ENCODE measurements around the gene VAPA.

DNA sequence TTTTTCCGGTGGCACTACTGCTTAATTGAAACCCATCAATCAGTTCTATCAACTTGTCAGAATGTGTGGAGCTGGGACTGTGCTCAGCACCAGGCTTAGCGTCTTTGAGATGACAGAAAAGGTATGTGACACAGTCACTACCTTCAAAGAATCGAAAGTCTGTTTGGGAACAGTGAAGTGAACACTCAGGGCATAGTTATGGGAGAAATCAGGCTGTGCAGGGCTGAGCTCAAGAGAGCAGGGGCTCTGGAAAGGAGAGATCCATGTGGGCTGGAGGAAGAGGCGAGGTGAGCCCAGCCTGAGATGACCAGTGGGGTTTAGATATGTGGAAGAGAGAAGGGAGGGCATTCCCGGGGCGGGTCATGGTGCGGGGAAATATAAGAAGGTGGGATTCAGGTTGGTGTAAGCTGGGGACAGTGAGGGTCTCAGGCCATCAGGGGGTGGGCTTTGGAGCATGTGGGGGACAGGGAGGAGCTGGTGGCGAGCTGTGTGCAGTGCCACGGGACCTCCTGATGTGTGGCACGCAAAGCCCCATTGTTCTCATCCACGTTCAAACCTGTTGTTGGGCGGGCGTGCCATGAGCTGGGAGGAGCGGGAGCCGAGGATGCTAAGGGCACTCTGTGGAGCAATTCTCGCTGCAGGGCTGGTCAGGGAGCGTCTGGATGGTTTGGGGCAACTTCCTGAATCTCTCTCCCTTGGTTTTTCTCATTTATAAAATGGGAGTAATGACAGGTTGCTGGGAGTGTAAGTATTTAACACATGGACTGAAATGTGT, 72.5 kb downstream of the VAPA start:
- TF ChIP-seq EZH2 (IDR thresholded peaks at IDR 0.05; ENCODE audit: borderline replicate concordance, insufficient read depth, low read depth, low read length, poor library complexity, severe bottlenecking), result no peak
- TF ChIP-seq, protein P1, sequence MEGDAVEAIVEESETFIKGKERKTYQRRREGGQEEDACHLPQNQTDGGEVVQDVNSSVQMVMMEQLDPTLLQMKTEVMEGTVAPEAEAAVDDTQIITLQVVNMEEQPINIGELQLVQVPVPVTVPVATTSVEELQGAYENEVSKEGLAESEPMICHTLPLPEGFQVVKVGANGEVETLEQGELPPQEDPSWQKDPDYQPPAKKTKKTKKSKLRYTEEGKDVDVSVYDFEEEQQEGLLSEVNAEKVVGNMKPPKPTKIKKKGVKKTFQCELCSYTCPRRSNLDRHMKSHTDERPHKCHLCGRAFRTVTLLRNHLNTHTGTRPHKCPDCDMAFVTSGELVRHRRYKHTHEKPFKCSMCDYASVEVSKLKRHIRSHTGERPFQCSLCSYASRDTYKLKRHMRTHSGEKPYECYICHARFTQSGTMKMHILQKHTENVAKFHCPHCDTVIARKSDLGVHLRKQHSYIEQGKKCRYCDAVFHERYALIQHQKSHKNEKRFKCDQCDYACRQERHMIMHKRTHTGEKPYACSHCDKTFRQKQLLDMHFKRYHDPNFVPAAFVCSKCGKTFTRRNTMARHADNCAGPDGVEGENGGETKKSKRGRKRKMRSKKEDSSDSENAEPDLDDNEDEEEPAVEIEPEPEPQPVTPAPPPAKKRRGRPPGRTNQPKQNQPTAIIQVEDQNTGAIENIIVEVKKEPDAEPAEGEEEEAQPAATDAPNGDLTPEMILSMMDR (IDR thresholded peaks at IDR 0.05), result no peak

Measured in B cell (primary cell).